ENCODE measurements around the gene TACR3. TPM values are rescaled to one million over a fixed set of nuclear protein-coding genes. Genes with fewer than 3 reads are reported as not detected.
A peak's percentile ranks its signal among the peaks of the same experiment; 100 is the strongest.

The TACR3 gene
- total RNA-seq (2014; rRNA removed; shearing (Covaris generic)): not detected in 2 replicates
- not detected in 2 replicates for total RNA-seq (2022)
- percentile 6 among the genes with signal in this experiment for Bru-seq, nascent RNA
- percentile 7 among the genes with signal in this experiment for BruChase-seq, experiment 1, labeled RNA remaining after a 6-hour chase
- BruChase-seq, experiment 2, labeled RNA remaining after a 2-hour chase: percentile 6 among the genes with signal in this experiment
- long read RNA-seq: 0 reads

- intact Hi-C loops (cut with micrococcal nuclease; ENCODE audit: unreplicated experiment): no loop called here
- TF ChIP-seq CTCF (conservative IDR thresholded peaks at IDR 0.05; ENCODE audit: low read length) (no peak), EZH2phosphoT487 (IDR thresholded peaks at IDR 0.05; ENCODE audit: borderline replicate concordance, low read depth, low read length) (no peak)
- no peak within 1 kb of the TSS for H3K27ac ChIP-seq (ENCODE audit: low read depth, low read length, poor library complexity, severe bottlenecking)
- ChIA-PET POLR2A (no interaction called here), CTCF (ENCODE audit: unreplicated experiment) (no interaction called here)
- H3K9me3 ChIP-seq (ENCODE audit: low read length): no peaks in the 10 kb centered on the region
- H3K36me3 ChIP-seq (ENCODE audit: insufficient read depth, low read length): no peaks in the 10 kb centered on the region
- no peak within 1 kb of the TSS for H3K4me2 ChIP-seq (ENCODE audit: low read length)
- no peak within 1 kb of the TSS for H3K4me3 ChIP-seq (ENCODE audit: low read depth, low read length, poor library complexity, severe bottlenecking)
- H2AFZ ChIP-seq (ENCODE audit: low read length): no peak within 1 kb of the TSS
- BruUV-seq (replicated peaks): no TSS peak
- DNase-seq (ENCODE audit: low spot score): no peak
- no peaks in the 10 kb centered on the region for H4K20me1 ChIP-seq (ENCODE audit: insufficient read depth, low read length)
- H3K9me2 ChIP-seq (ENCODE audit: insufficient read depth, low read length): no peaks in the 10 kb centered on the region
- H3K79me2 ChIP-seq (ENCODE audit: insufficient read depth, low read depth, low read length): no peaks in the 10 kb centered on the region
- no peaks in the 10 kb centered on the region for H3K4me1 ChIP-seq (ENCODE audit: insufficient read depth, low read length, poor library complexity, severe bottlenecking)
These were observed at the start of gene TACR3 for GRCh38 chr4:103719830-103720207. TACR3 (minus strand) TSS chr4:103719985; CDS start chr4:103719675, 310 bp downstream.

GRCh38 chr4:103757631-103758030, 37.8 kb upstream of the TACR3 start:
- no peak overlapping the region for H2AFZ ChIP-seq (ENCODE audit: low read length)

More at GRCh38 chr4:103757631-103758030, 37.8 kb upstream of the TACR3 start:
- Histone ChIP-seq H3K9me3 (ENCODE audit: low read length) (no peaks in the 10 kb centered on the region), H3K79me2 (ENCODE audit: insufficient read depth, low read depth, low read length) (no peaks in the 10 kb centered on the region), H3K4me1 (ENCODE audit: insufficient read depth, low read length, poor library complexity, severe bottlenecking) (no peaks in the 10 kb centered on the region), H3K4me2 (ENCODE audit: low read length) (no peak overlapping the region), H3K9me2 (ENCODE audit: insufficient read depth, low read length) (no peaks in the 10 kb centered on the region), H4K20me1 (ENCODE audit: insufficient read depth, low read length) (no peaks in the 10 kb centered on the region), H3K4me3 (ENCODE audit: low read depth, low read length, poor library complexity, severe bottlenecking) (no peak overlapping the region), H3K36me3 (ENCODE audit: insufficient read depth, low read length) (no peaks in the 10 kb centered on the region), H3K27ac (ENCODE audit: low read depth, low read length, poor library complexity, severe bottlenecking) (no peak overlapping the region)
- BruUV-seq (replicated peaks): no TSS peak
- DNase-seq (ENCODE audit: low spot score): no peak
- intact Hi-C loops (cut with micrococcal nuclease; ENCODE audit: unreplicated experiment): no loop called here
- TF ChIP-seq EZH2phosphoT487 (IDR thresholded peaks at IDR 0.05; ENCODE audit: borderline replicate concordance, low read depth, low read length) (no peak), CTCF (conservative IDR thresholded peaks at IDR 0.05; ENCODE audit: low read length) (no peak)
- ChIA-PET CTCF (ENCODE audit: unreplicated experiment) (no interaction called here), POLR2A (no interaction called here)
